GM19328 (cell line): ENCODE data around the gene OR51I1.
A peak's percentile ranks its signal among the peaks of the same experiment; 100 is the strongest.

Experiments
- ATAC-seq: cut with Tn5 transposase; IDR thresholded peaks from one replicate; pipeline ENCODE4 v1.9.1; 2021; ENCODE audit warnings: mild to moderate bottlenecking, moderate library complexity; ENCODE audit not compliant: unreplicated experiment

OR51I1 gene, protein sequence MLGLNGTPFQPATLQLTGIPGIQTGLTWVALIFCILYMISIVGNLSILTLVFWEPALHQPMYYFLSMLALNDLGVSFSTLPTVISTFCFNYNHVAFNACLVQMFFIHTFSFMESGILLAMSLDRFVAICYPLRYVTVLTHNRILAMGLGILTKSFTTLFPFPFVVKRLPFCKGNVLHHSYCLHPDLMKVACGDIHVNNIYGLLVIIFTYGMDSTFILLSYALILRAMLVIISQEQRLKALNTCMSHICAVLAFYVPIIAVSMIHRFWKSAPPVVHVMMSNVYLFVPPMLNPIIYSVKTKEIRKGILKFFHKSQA

DNA sequence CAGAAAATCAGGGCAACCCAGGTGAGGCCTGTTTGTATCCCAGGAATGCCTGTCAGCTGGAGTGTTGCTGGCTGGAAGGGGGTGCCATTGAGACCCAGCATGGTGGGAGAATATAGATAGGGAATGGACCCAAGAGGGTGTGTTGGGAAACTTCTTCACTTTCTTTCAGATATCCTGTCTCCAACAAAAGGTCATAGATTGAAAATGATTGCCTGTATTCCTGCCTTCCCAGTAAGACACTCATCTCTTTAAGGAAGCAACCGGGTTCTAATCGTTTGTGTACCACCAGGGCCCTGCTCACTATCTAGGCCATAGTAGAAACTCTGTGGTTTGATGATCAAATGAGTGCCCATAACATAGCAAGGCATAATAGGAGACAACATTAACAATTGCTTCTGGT is at the start of gene OR51I1:
Gene OR51I1 (minus strand): TSS at position 101 of the 400 bp plus-strand sequence. CDS start 0 bp downstream, at position 101.
- ATAC-seq = no peak

DNA sequence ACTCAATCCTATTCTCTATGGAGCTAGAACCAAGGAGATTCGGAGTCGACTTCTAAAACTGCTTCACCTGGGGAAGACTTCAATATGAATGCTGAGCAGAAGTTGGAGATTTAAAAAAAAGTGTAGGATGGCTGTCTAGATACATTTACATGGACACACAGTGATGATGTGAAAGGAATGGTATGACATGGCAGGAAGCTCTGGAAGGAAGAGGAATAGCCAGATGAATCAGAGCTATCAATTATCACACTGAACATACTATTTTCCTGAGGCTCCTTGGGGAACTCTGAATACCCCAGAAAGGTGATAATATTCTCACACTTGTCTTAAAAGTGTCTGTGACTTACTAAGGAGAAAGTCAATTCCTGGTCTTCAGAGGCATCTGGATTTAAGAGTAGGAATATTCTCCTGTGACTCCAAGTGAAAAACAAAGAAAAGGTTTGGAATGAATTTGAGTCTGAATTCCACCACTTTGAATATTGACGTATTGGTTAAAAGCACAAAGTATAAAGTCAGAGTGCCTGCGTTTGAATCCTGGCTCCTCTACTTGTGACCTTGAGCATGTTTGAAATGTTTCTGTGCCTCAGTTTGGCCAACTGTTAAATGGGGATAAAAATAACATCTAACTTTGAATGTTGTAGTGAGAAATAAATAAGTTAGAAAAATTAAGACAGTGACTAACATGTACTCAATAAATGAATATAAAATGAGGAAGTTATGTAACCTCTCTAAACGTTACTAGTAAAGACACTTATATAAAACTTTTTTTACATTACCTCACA is 48.5 kb upstream of the OR51I1 start:
- no peak for ATAC-seq

DNA sequence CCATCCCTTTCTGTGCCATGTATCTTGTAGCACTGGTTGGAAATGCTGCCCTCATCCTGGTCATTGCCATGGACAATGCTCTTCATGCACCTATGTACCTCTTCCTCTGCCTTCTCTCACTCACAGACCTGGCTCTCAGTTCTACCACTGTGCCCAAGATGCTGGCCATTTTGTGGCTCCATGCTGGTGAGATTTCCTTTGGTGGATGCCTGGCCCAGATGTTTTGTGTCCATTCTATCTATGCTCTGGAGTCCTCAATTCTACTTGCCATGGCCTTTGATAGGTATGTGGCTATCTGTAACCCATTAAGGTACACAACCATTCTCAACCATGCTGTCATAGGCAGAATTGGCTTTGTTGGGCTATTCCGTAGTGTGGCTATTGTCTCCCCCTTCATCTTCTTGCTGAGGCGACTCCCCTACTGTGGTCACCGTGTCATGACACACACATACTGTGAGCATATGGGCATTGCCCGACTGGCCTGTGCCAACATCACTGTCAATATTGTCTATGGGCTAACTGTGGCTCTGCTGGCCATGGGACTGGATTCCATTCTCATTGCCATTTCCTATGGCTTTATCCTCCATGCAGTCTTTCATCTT is 47.6 kb upstream of the OR51I1 start:
- ATAC-seq = no peak

DNA sequence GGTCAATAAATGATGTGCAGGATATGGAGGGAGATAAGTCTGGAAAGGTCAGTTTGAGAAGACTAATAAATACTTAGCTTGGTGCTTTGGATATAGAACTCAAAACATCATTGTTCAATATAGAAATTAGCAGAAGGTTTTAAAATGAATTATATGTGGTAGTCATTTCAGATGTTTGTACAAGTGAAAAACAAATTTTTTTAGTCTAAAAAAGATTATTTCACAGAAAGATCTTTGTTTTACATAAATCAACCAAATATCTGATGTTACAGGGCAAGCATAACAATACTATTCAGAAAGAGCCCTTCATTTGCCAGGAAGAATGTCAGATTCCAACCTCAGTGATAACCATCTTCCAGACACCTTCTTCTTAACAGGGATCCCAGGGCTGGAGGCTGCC is 47.1 kb upstream of the OR51I1 start, which contains the start of gene OR52D1:
Gene OR52D1 (plus strand): TSS at position 301 of the 400 bp plus-strand sequence. CDS start 22 bp downstream, at position 323.
- ATAC-seq = no peak

DNA sequence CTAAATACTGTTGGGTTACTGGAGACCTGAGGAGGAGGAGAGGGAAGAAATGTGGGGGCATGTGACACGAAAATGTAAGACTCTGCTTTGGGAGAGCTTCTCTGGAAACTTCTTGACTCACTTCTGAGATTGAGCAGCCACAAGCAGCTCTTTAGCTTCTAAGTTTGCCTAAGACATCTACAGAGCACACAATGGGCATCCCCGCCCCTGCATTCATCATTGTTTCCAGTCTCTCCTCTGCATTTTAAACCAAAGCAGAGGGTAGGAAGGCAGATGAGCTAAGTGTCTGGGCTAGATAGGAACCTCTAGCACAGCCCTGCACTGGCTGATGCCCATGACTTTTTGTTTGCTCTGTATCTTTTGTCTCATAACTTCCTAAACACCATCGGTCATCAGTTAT is 45.1 kb upstream of the OR51I1 start:
- ATAC-seq = no peak

DNA sequence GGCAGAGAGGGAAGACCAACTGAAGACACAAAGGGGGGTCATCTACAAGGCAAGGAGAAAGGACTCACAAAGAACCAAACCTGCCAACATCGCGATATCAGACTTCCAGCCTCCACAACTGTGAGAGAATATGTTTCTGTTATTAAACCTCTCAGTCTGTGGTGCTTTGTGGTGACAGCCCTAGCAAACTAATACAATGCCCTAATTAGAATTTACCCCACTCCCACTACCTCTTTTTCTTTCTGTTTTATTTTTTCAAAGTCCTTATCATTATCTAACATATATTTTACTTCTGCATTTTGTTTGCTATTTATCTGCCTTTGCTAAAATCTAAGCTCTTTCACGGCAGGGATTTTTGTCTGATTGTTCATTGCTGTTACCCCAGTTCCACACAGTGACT is 44.7 kb upstream of the OR51I1 start:
- no peak for ATAC-seq

DNA sequence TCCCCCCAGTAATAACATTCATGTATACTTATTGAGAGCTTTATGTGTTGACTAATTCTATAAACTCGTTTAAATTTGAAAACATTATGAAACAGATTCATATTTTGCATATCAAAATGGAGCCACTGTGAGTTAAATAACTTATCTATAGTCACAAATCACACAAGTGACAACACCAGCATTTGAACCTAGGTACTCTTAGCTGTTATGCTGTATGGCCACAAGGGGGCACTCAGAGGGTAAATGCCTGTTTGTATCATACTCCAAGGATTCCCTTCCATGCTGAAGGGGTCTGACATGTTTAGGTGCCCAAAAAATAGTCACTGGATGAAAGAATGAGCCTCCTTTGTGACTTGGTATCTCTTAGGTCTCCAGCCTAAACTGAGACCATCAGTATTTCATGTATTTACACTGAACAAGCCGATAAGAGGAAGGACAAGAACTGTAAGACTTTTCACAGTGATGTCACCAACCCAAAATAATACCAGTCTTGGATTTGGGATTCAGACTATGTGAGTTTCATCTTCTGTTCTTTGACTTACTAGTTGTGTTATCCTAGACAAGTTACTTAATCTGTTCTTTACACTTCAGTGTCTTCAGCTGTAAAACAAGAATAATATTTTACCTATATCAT is 35.0 kb upstream of the OR51I1 start:
- peak; percentile 90 for ATAC-seq

DNA sequence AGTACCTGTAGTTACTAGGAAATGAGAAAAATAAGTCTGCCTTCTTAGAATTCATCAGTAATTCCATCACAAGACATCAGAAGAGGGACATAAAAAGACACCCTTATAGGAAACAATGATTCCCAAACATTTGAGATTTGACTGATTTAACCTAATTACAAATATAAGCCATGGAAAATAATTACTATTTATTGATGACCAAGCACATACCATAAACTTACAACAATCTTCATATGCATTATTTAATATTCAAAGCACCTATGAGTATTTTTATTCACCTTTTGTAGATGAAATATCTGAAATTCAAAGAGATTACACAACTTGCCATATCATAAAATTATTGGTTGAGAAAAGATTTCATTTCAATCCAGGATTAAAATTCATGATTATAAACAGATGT is 32.6 kb upstream of the OR51I1 start:
- ATAC-seq = no peak

DNA sequence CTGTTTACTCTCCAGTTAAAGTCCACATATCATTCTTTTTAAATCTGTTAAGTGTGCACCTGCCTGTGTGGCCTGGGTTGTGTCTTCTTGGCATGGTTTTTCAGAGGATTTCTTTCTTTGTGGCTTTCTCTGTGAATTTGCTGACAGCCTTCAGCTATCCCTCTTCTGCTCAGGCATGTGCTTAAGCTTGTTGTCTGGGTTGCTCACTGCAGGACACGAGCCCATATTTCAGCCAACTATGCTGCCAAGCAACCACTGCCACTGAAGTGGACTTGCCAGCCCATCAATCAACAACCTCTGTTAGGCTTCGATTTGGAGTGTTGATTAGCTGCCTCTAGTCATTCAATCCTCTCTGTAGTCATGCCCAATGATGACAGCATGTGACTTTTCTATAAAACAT is 26.2 kb upstream of the OR51I1 start:
- no peak for ATAC-seq

DNA sequence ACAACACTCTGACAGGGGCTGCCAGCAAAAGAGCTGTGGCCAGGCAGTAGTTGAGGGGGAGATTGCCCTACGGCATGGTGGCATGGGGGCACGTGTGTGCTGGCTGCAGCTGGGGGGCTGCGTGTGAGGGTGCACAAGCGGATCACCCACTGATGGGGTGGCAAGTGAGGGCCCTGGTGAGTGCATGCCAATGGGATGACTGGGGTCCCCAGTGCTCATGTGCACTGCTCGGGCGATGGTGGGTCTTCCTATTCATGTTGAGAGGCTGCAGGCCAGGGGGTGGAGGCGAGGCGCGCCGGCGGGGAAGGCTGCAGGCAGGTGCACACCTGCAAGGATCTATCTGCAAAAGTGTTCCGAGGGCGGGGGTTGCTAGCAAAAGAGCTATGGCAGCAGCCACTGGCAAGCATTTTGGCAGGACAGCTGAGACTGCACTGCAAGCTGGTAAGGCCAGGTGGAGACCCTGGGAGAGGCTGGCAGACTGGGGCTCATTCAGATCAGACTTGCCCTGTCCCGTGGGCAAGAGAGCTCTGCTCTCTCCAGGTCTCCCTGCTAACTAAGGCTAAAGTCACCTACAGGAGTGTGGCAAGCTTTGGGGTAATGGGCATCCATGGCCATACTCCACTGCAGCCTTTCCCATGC is 19.8 kb upstream of the OR51I1 start:
- ATAC-seq = no peak

DNA sequence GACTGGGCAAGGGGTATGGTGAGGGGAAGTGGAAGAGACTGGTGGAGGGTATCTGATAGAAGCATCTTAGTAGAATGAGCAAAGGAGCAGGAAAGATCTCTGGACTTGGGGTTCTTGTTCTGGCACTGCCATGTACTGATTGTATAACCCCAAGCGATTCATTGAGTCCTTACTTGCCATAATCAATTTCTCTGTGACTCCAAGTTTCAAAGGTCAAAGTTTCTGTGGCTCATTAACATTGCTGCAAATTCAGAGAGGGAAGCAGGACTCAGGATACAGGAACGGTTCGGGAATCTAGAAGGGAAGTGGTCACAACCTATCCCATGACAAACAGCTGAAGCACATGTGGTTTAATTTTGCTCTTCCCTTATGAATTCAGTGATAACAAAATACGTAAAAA is 8.1 kb upstream of the OR51I1 start:
- ATAC-seq = no peak

DNA sequence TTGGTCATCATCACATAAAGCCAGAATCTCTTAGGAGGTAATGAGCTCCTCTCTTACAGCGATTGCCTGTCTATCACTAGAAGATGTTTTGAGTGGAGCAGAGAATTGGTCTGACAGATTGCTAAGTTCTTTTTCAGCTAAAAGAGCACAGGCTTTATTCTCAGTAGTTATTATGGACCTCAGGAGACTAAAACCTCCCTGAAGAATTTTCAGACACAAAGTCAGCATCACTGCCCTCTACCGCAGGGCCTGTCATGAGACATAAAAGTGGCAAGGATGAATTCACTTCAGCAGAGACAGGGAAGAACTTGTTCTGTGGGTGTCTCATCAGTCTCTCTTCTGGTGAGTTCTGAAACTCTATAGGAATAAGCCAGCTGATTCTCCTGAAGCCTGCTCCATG is 7.7 kb upstream of the OR51I1 start, which contains the start of gene OR51I2:
Gene OR51I2 (plus strand): TSS at position 301 of the 400 bp plus-strand sequence. CDS start 4,166 bp downstream, outside the sequence.
- no peak for ATAC-seq

DNA sequence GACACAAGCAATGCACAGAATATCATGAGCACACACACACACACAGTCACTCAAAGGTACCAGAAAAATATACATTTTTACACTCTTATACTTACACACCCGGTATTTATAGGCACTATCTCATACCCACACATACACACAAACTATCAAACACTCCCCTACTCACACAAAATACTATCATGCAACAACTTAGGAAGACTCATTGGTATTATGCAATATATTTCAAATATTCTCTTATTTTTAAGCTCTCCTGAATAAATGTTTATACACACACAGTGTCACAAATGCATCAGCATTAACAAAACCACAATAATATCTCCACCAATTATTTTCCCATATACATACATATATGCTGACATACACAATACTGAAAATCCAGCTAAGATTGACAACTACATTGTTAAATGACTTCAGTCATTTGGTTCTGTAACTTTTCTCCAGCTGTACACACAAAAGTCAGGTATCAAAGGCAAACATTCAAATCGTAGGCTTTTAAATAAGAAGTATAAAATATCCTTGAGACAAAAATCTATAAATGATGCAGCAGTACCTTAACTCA is 2.6 kb upstream of the OR51I1 start:
- no peak for ATAC-seq

DNA sequence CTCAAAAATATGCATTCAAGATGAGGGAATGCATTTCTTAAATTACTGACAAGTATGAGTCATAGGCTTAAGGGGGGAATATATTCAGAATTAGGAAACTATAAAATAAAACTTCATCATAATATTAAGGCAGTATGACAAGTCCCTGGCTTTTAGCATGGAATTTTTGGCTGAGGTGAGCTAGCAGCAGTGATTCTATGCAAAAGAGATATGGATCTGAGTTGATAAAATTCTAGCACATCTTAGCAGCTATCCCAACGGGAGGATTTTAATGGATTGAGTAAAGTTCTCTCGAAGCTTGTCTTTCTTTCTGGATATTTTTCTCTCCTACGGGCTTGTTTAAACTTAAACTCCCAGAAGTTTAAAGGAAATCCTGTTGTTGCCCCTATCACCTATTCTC is 18.2 kb downstream of the OR51I1 start:
- no peak for ATAC-seq

DNA sequence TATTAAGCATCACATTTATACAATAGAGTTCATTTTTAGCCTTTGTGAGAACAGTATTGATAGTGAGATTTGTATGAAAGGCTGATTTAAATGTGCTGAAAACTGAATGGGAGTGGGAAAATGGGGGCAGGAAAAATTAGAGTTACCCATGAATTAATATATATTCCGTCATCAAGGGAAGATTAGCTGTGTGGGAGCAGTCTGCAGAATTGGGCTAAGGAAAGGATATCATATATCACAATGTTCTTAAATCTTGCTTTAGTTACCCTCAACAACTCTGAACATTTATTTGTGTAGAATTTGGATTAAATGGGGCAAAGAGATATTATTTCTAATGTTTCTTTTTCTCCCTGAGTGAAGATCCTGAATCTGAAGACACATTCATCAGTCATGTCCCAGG is 19.5 kb downstream of the OR51I1 start, which contains the start of gene OR51Q1:
Gene OR51Q1 (plus strand): TSS at position 301 of the 400 bp plus-strand sequence. CDS start 90 bp downstream, at position 391.
- no peak for ATAC-seq

DNA sequence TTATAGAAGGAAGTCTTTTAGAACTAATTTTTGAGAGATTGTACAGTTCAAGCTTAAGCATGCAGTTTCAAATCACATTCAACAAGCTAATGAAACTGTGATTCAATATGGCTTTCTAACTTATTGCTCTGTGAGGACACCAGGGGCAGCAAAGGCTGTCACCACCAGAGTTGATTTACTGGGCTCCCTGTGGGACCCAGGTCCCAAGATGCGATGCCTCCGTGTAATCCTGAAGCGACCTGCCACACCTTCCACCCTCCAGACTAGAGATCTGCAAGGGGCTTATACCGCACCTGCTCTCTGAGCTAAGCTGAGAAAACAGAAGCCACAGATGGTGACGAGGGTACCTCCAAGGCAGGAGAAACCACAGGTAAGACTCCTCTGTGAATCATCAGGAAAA is 20.3 kb downstream of the OR51I1 start:
- ATAC-seq = no peak

DNA sequence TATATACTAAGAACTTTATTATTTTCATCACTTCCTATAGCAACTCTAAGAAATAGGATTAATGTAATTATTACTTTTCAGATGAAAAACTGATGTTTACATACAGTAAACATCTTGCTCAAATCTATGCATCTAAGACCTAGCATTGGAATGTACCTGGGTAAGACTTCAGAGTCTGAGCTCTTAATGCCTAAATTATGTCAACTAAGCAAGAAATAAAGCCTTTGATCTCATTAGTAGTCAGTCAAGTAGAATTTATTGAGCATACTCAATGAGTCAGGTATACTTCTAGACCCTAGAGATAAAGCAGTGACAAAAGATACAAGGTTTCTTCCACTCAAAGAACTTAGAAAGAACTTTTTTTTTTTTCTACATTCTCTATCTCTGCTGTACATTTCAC is 36.1 kb downstream of the OR51I1 start:
- no peak for ATAC-seq

DNA sequence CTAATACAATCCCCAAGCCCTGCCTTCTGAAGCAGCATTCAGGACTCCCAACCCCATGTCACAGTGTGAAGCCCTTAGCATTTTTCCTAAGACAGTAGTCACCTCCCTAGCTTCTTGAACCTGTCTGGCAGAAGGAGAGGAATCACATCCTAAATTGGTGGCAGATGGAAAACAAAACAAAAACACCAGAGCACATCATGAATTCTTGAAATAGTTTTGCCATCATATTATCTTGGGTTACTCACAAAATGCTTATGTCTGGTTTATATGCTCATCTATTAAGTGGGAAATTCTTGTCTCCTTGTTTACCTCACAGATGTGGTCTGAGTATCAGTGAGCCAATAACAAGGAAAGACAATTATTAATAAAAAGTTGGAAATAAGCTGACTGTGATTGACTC is 42.4 kb downstream of the OR51I1 start:
- no peak for ATAC-seq

DNA sequence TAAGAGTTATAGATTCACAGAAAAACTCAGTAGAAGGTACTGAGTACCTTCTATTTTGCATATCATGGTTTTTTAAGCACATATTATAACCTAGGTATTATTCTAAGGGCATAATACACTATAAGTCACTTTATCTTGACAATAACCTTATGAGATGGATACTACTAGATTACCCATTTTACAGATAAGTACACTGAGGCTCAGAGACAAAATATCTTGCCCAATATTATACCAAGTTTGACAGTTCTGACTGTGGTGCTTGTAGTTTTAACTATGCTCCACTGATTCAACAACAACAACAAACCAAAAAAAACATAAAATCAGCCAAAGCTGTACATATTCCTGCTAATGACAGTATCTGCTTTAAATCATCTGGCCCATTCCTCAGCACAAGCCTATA is 47.2 kb downstream of the OR51I1 start:
- no peak for ATAC-seq
